ENCODE measurements around the gene PDCD1. TPM values are rescaled to one million over a fixed set of nuclear protein-coding genes. Genes with fewer than 3 reads are reported as not detected.
A peak's percentile ranks its signal among the peaks of the same experiment; 100 is the strongest.

Gene PDCD1
- polyA plus RNA-seq, 10 donors: 0.08 to 0.70 (median 0.15) TPM; not detected in 2

DNA sequence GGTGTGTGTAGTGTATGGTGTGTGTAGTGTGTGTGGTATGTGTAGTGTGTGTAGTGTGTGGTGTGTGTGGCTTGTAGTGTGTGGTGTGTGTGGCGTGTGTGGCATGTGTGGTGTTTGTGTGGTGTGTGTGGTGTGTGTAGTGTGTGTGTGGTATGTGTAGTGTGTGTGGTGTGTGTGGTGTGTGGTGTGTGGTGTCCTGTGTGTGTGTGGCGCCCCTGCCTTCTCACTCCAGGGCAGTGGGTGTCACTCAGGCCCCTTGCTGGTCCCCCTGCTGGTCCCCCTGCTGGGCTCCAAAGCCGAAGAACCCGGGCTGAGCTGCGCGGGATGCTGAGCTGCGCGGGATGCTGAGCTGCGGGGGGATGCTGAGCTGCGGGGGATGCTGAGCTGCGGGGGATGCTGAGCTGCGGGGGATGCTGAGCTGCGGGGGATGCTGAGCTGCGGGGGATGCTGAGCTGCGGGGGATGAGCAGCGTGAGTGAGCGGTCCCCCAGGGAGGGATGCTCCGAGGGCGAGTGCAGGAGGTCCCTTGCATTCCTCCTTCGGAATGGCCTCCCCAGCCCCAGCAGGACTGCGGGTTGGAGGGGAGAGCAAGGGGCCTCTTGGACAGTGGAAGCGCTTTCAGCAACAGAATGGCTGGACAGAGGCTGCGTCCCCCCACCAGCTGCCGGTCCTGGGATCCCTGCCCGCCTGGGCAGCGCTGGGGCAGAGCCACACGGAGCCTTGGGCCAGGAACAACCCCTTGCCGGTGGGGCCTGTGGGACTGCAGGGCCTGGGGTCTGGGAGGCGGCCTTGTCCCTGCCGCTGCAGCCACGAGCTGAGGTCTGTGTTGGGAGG, 7.5 kb upstream of the PDCD1 start:
- DNase-seq: peak in 1 of 3 donors; percentile 66

DNA sequence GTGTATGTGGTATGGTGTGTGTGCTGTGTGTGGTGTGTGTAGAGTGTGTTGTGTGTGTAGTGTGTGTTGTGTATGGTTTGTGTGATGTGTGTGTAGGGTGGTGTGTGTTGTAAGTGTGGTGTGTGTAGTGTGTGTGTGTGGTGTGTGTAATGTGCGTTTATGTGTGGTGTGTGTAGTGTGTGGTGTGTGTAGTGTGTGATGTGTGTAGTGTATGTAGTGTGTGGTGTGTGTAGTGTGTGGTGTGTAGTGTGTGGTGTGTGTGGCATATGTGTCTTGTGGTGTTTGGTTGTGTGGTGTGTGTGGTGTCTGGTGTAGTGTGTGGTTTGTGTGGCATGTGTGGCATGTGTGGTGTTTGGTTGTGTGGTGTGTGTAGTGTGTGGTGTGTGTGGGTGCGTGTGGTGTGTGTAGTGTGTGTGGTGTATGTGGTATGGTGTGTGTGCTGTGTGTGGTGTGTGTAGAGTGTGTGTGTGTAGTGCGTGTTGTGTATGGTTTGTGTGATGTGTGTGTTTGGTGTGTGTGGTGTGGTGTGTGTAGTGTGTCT, 6.8 kb upstream of the PDCD1 start:
- DNase-seq: no peak

DNA sequence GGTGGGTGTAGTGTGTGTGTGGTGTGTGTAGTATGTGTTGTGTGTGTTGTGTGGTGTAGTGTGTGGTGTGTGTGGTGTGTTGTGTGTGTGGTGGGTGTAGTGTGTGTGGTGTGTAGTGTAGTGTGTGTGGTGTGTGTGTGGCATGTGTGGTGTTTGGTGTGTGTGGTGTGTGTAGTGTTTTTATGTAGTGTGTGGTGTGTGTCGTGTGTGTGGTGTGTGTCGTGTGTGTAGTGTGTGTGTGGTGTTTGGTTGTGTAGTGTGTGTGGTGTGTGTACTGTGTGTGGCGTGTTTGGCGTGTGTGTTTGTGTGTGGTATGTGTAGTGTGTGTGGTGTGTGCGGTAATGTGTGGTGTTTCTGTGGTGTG, 6.1 kb upstream of the PDCD1 start:
- DNase-seq: no peak

- DNase-seq: no peak
Observed at GRCh38 chr2:241864168-241864849, 5.6 kb upstream of the PDCD1 start.

- peak in 2 of 3 donors; percentile 62 to 69 for DNase-seq
Observed at GRCh38 chr2:241863536-241863954, 4.9 kb upstream of the PDCD1 start.

DNA sequence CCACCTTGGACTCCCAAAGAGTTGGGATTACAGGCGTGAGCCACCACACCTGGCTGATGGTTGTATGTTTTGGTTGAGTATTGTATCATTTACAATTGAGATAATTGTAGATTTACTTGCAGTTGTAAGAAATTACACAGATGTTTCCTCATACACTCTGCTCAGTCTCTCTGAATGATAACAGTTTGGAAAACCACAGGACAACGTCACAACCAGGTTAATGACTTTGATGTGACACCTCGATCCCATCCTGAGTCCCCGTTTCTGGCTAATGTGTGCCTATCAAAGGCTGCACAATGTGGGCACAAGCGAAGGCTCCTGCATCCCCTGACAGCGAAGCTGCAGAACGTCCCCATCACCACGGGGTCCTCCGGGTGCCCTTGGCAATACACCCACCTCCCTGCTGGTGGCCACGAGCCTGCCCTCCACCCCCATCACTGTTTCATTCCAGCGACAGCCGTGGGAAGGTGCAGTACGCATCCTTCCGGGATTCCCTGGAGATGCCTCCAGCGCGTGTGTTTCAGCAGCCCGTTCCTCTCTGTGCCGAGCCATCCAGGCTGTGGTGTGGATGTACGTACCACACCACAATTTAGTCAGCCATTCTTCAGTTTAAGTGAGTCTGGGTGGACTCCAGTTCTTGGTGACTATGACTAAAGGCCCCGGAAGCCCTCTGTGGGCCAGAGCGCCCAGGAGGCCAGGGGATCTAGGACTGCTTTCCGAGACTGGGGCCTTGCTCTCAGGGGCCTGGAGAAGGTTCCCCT, 4.3 kb upstream of the PDCD1 start:
- DNase-seq: no peak

DNA sequence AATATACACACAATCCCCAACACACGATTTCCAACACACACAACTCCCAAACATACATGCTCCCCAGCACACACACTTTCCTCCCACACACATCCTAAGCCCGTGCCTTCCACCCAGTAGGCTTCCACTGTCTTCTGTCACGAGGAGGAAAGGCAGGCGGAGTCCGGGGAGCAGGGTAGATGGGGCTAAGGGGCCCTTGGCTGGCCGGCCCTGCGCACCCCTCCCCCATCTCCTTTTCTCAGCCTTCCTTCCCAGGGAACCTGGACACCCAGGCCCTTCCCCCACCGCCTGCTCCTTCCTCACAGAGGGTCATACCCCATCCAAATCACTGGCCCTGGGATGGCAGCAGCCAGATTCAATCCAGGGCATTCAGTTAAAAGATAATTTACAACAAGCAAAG, 3.4 kb upstream of the PDCD1 start:
- no peak for DNase-seq

DNA sequence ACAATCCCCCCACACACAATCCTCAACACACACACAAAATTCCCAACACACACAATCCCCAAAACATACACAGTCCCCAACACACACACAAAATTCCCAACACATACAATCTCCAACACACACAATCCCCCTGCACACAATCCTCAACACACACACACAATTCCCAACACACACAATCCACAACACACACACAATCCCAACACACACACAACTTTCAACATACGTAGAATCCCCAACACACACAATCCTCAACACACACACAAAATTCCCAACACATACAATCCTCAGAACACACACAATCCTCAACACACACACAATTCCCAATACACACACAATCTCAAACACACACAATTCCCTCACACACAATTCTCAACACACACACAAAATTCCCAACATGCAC, 2.6 kb upstream of the PDCD1 start:
- no peak for DNase-seq

DNA sequence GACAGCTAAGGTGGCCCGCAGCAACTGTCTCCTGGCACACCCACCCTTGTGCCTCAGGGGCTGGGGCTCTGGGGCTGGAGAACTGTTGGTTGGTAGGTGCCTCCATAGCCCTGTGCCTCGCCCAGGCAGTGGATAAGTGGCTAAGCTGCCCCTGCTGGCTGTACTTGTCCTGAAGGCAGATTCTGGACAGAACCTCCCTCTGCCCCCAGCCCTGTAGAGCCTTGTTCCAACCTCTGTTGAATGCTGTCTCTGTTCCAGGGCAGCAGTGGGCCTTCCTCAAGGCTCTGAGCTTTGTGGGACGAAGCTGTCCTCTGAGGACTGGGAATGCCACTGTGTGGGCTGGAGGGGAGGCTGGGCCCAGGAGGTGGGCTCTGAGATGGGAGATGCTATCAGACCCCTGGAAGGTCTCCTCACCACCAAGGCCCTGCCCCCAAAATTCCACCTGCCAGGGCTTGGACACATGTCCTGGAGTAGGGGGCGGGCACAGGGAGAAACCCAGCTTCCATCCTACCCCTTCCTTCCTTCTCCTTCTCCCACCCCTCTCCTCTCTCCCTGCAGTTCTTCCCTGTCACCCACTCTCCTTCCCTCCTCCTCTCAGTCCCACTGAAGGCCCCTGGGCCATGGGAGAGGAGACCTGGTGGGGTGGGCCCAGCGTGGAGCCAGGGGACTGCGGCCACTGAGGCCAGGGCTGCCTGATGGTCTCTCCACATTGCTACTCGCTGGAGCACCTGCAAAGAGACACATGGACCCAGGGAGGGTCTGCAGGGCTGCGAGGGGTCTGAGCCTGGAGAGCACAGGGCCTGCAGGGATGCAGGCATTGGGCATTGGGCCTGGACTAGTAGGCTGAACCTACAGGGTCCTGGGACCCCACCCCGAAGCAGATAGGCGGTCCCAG, 1.7 kb upstream of the PDCD1 start:
- DNase-seq: no peak

GRCh38 chr2:241859436-241860183, 916 bp upstream of the PDCD1 start:
- DNase-seq: peak; percentile 41 to 82 (median 76)

- DNase-seq: no peak
Observed at GRCh38 chr2:241859017-241859435, 332 bp upstream of the PDCD1 start.

DNA sequence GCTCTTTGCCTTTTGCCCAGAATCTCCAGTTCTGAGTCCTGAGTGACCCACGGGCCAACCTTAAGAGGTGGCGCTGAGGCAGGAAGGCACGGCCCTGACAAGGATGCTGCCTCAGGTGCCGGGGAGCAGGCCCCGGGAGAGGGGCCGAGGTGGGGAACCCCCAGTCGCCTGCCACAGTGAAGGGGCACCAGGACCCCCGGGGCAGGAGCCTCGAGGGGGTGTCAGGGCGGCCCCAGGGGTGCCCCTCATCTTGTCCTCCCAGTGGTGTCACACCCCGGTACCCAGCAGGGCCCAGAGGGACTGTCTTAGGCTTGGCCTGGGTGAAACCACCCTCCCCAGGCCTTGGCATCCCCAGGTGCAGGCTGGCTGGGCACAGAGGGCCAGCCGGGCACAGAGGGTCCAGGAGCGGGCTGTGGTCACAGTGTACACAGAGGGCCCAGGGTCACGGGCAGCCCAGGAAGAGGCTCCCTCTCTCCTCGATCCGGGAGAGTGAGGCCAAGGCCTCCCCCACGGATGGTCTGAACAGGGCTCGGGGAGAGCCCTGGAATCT, 1.0 kb downstream of the PDCD1 start:
- no peak for DNase-seq

- DNase-seq: no peak
Observed at GRCh38 chr2:241857041-241857541, 1.6 kb downstream of the PDCD1 start.

- DNase-seq: no peak
Observed at GRCh38 chr2:241855888-241856422, 2.7 kb downstream of the PDCD1 start.

GRCh38 chr2:241855245-241855887, 3.3 kb downstream of the PDCD1 start:
- no peak for DNase-seq

- DNase-seq: no peak
Observed at GRCh38 chr2:241854342-241855244, 4.1 kb downstream of the PDCD1 start.

- no peak for DNase-seq
Observed at GRCh38 chr2:241853651-241854341, 4.9 kb downstream of the PDCD1 start.

Data from muscle of back (tissue), 11 donors.